HG03575 (cell line): Measurements from ENCODE around the gene SRPK2.
"Not testable (repeated sequence)": the region's sequence is repeated elsewhere in the genome, so short reads cannot be mapped to it uniquely, and the experiment has no call there.

Experiments
- ATAC-seq: cut with Tn5 transposase; IDR thresholded peaks from one replicate; pipeline ENCODE4 v1.9.1; 2021; ENCODE audit not compliant: unreplicated experiment, insufficient number of reproducible peaks, low FRiP score; ENCODE audit errors: extremely low read depth

SRPK2 gene

DNA sequence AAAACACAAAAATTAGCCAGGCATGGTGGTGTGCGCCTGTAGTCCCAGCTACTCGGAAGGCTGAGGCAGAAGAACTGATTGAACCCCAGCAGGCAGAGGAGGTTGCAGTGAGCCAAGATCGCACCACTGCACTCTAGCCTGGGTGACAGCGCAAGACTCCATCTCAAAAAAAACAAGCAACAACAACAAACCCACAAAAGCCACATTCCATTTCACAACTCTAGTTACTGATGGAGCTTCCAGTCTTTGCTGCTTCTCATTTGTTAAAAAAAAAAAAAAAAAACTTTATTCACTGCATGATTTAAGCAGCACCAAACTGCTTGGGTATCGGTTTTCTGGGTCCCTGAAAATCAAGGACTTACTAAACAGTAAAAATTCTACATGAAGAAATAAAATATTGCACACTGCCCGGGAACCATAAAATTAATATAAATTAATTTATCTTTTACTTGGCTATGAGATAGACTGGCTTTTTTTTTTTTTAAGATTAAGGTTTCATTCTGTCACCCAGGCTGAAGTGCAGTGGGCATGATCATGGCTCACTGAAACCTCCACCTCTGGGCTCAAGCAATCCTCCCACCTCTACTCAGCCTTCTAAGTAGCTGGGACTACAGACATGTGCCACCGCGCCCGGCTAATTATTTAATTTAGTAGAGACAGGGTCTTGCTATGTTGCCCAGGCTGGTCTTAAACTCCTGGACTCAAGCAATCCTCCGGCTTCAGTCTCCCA lies 42.0 kb downstream of the SRPK2 start:
- no peak for ATAC-seq

DNA sequence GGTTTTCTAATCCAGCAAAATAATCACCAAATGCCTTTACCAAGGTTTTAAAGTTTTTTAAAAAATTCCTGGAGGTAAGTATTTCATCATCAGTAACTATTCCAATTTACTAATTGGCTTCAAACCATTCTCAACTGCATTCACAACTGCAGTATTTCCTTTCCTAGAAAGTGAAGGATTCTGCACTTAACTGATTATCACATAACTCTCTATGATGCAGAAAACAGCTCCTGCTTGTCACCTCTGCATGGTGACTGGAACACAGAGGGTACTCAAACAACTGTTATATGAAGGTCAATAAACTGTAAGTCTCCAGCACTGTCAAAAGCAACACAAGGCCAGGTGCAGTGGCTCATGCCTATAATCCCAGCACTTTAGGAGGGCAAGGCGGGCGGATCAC lies 42.6 kb downstream of the SRPK2 start:
- no peak for ATAC-seq

DNA sequence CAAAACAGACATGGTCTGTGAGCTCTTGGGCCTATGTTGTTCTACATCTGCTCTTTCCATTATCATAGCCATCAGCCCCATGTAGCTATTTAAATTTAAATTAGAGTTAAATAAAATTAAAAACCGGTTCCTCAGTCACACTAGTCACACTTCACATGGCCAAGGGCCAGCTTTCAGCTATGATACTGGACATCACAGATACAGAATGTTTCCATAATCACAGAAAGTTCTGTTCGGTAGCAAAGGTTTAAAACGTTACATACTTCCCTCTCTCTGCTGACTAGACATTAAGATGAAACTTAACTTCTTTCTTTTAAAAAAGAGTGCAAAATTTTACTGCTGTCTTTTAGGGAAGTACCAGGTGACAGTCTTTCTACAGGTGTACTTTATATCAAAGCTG lies 43.0 kb downstream of the SRPK2 start:
- no peak for ATAC-seq

DNA sequence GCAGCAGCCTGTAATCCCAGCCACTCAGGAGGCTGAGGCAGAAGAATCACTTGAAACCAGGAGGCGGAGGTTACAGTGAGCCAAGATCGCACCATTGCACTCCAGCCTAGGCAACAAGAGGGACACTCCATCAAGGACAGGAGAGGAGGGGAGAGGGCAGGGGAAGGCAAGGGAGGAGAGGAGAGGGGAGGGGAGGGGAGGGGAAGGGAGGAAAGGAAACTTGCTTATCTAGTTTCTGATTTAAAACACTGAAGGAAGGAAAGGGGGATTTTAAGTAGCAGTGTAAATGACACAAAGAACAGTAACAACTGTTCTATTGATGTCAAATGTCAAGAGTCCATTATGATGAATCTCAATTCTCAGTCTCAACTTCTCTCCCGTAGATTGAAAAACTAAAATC lies 43.7 kb downstream of the SRPK2 start:
- no peak for ATAC-seq

DNA sequence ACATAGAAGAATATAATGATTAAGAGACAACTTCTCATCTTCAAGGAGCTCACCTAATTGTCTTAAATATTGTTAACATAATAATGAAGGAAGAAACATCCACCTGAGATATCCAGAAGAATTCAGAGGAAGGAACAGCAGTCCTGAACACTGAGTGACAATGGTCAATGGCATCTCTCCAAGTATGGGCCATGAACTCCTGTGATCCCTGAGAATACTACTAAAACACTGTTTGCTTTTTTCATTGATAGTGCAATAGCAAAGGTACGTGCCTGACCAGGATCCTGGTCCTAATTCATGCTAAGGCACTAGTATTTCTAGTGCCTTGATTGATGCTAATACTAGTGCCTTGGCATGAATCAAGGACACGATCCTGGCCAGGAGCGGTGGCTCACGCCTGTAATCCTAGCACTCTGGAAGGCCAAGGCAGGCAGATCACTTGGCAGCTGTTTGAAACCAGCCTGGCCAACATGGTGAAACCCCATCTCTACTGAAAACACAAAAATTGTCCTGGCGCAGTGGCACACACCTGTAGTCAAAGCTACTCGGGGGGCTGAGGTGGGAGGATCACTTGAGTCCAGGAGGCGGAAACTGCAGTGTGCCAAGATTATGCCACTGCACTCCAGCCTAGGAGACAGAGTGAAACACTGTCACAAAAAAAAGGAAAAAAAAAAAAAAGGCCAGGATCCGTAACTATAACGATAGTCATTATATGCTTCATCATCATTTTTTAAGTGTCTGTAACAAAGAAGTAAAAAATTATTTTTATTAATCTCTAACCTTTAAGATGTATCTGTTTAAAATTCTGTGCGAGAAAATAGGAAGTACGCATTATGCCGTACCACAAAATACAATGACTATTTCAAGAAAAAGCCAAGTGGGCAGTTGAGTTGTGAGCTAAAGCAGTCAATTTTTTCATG lies 49.1 kb downstream of the SRPK2 start:
- ATAC-seq: no peak

DNA sequence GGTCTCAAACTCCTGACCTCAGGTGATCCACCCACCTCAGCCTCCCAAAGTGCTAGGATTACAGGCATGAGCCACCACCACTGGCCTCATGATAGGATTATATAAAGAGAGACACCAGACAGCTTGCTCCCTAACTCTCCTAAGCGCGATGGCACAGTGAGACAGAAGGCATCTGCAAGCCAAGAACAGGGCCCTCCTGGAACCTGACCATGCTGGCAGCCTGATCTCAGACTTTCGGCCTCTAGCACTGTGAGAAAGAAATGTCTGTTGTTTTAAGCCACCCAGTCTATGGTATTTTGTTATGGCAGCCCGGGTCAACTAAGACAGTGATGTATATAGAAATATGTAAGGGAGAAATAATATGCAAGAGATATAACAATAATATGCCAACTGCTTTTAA lies 51.2 kb downstream of the SRPK2 start:
- no peak for ATAC-seq

- ATAC-seq: no peak
These were observed 52.7 kb downstream of the SRPK2 start for GRCh38 chr7:105336009-105336408.

- ATAC-seq: not testable (repeated sequence)
These were observed 56.1 kb downstream of the SRPK2 start for GRCh38 chr7:105332661-105333060.

GRCh38 chr7:105330526-105330925 lies 58.2 kb downstream of the SRPK2 start:
- no peak for ATAC-seq

DNA sequence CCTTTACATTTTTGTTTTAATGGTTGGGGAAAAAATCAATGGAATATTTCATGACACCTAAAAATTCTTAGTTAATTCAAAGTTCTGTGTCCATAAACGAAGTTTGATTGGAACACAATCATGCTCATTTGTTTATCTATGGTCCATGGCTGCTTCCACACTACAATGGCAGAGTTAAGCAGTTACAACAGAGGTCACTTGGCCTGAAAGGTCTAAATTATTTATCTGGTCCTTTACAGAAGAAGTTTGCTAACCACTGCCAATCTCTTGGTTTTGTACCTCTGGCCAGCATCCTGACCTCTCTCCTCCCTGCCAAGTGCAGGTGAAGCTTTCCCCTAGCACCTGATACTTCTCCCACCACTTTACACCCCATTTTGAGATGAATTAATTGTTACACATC lies 61.5 kb downstream of the SRPK2 start:
- ATAC-seq: no peak

GRCh38 chr7:105325216-105325904 lies 63.4 kb downstream of the SRPK2 start:
- no peak for ATAC-seq

DNA sequence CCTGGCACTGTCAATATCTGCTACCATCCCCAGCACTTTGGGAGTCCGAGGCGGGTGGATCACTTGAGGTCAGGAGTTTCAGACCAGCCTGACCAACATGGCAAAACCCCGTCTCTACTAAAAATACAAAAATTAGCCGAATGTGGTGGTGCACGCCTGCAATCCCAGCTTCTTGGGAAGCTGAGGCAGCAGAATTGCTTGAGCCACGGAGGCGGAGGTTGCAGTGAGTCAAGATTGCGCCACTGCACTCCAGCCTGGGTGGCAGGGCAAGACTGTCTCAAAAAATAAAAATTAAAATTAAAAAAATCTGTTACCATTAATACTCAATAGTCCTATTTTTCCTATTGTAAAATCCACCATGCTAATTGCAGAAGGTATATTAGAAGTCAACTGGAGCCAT lies 64.1 kb downstream of the SRPK2 start:
- ATAC-seq: not testable (repeated sequence)

DNA sequence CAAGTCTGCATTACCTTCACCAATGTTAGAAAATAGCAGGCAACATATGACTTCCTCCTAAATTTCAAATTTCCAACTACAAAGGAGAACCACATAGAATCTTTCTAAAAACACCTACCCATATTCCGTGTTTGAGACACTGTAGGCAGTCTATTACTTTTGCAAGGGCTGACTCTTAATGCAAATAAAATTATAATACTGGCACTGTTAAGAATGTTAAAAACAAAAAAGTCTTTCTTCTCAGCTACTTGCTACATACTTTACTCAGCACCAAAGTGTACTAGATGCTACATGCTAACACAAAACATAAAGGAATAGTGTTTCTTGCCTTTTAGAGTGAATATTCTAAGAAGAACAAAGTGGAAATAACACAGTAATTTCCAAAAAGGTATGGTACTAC lies 65.4 kb downstream of the SRPK2 start:
- ATAC-seq: no peak

DNA sequence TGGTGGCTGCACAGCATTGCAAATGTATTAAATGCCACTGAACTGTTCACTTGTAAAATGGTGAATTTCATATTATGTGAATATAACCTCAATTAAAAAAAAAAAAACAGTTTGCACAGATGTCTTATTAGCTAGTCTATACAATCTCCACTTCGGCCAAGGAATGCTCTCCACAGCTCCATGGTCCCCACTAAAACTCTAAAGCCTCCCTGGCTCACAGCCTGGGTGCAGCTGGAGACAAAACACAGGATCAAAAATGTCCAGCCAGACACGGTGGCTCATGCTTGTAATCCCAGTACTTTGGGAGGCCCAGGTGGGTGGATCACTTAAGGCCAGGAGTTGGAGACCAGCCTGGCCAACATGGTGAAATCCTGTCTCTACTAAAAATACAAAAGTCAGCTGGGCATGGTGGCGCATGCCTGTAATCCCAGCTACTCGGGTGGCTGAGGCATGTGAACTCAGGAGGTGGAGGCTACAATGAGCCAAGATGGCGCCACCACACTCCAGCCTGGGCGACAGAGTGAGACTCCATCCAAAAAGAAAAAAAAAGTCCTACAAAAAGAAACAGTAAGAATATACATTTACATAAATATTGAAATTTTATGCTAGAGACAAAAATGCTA lies 66.0 kb downstream of the SRPK2 start:
- ATAC-seq: no peak

DNA sequence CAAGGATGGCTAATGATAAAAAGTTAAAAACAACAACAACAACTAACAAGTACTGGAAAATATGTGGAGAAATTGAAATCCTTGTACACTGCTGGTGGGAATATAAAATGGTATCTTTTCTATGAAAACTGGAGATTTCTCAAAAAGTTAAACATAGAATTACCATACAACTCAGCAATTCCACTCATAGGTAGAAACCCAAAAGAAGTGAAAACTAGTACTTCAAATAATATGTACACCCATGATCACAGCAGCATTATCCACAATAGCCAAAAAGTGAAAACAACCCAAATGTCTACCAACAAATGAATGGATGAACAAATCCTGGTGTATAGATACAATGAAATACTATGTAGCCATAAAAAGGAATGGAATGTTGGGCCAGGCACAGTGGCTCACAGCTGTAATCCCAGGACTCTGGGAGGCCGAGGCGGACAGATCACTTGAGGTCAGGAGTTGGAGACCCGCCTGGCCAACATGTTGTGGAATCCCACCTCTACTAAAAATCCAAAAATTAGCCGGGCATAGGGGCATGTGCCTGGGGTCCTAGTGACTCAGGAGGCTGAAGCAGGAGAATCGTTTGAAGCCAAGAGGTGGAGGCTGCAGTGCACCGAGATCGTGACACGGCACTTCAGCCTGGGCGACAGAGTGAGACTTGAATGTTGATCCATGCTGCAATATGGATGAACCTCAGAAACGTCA lies 66.8 kb downstream of the SRPK2 start:
- no peak for ATAC-seq

GRCh38 chr7:105320896-105321295 lies 67.8 kb downstream of the SRPK2 start:
- ATAC-seq: no peak

DNA sequence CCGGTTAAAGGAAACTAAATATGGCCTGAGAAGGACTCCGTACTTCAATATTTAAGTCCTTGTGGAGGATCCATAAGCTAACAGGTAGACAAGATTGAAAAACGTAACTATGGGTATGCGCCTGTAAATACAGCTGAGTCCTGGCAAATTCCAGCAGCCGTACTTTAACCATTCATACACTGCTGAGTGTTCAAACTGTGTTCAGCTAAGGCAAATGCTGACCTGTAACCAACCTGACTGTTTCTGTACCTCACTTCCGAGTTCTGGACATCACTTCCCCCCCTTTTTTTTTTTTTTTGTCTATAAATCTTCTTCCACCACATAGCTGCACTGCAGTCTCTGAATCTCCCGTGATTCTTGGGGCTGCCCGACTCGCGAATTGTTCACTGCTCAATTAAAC lies 69.1 kb downstream of the SRPK2 start:
- no peak for ATAC-seq

DNA sequence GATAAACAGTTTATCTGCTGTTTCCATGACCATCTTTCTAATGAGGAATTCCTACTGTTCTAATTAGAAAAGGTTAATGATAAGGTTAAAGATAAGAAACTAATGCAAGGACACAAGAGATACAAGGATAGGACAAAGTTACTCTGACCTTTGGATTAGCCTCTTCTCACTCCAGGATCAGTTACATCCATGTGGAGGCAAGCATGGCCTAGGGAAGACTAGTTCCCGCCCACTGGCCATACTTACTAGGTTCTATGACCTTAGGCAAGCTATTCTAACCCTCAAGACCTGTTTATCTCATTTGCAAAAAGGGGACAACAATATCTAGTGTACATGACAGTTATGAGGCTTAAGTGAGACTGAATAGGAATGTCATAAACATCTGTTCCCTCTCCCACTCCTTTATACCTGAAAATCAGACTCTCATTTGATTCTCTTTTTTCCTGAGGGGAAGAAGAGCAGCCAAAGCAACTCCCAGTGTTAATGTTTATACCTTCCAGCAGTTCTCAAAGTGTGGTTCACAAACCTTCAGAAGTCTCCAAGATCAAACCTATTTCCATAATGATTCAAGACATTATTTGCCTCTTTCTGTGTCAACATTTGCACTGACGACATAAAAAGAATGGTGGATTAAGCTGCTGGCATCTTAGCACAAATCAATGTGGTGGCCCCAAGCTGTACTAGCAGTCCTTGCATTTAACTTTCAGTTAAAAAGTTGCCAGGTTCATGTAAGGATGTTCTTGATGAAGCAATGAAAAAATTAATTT lies 72.0 kb downstream of the SRPK2 start:
- no peak for ATAC-seq
